NCI-H446 (cell line): ENCODE measurements around the gene ZNF135.

ENCODE experiments used
- DNase-seq, 2 experiments: peaks; one replicate each; lab custom pipeline; 2025; lab: John Stamatoyannopoulos, UW

Gene ZNF135

DNA sequence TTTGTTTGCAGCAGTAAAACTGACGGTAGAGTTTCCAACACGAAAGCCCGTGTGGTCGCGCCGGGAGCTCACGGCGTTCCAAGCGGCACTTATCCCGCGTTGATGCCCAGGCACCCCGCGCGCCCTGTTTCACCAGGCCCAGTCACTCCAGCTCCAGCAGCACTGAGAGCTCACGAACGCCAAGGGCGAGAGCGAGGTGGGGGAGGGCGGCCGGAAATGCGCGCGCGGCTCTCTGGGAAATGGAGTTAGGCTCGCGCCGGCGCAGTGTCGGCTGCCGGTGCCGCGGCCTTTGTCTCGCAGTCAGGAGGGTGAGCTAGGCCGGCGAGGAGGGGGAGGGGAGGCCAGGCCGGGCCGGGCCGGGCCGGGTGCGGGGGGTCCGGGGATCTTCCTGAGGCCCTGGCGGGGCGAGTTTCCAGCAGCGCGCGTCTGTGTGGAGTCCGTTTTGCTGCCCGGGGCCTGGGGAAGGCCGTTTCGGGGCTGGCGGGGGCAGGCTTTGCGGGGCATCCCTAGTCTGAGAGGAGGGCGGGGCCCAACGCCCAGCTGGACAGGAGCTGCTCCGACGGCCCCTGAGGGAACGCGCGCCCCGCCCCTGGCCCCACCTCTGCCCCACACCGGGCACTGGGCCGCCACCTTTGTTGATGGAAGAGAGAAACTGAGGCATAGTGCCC is at the start of gene ZNF135:
TSS of gene ZNF135 (plus strand) at position 280 of the 668 bp plus-strand sequence. CDS start 721 bp downstream, outside the sequence.
- DNase-seq = no peak

DNA sequence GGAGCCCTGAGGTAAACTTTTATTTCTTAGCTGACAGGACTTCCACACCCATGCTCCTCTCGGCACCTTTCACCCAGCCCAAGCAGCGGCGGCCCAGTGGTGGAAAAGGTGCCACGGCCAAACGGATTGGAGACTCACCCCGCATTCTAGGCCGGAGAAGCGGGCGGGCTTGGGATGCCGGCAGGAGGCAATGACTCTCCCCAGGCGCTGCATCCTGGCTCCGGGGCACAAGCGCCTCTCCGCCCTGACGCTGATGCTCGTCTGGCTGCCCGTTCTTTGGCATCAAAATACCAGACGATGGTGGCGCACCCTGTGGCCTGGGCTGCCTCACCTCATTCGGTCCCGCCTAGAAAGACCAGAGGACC is 49.8 kb upstream of the ZNF135 start:
- no peak for DNase-seq

DNA sequence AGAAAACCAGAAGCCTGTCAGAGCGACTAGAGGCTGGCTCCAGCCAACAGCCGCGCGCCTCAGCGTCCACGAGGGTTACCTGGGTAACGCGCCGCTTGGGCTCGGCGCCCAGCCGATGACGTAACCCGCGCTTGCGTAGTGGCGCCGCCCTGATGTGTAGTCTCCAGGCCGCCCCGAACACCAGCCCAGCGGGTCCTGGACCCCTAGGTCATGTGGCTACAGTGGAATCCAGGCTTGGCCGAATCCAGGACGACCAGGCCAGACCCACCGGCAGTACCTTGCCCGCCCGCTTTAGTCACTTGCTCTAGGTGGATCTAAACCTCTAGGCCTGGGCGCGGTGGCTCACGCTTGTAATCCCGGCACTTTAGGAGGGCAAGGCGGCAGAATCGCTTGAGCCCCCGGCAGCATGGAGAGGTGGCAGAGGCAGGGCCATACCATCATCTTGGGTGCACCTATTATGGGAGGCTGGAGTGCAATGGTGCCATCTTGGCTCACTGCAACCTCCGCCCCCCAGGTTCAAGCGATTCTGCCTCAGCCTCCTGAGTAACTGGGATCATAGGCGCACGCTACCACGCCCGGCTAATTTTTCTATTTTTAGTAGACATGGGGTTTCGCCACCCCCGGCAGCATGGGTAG is 49.3 kb upstream of the ZNF135 start:
- peak; percentile 26 to 78 for DNase-seq

DNA sequence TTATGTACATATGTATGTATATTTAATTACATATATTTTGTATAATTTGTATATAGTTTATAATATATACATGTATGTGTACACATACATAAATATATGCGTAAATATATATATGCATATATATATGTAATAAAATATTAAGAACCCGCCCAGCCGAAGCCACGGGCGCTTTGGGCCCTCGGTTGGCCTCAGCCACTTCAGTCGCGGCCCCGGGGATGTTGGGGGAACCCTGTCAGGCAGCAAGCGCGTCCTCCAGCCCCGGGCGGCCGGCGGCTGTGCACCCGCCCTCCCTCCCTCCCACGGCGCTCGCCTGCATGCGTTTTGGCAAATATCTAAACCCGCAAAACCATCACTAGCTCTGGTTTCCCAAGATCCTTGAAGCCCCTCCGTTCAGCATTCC is 48.6 kb upstream of the ZNF135 start:
- DNase-seq = no peak

DNA sequence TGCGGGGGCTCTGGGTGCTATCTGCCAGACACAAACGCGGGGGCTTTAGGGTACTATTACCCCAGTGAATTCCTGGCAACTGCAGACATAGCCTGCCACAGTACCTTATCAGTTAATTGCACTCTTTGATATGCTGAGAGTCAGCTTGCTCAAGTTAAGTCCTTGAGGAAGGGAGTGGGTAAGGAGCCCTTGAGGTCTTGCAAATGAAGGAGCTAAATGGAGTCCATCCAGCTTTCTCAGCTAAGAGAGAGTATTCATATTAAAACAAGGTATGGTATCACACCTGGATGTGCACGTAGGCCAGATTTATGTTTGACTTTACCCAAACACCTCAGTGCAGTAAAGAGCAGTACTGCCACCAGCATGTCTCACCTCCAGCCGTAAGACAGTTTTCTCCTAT is 44.9 kb upstream of the ZNF135 start:
- no peak for DNase-seq

DNA sequence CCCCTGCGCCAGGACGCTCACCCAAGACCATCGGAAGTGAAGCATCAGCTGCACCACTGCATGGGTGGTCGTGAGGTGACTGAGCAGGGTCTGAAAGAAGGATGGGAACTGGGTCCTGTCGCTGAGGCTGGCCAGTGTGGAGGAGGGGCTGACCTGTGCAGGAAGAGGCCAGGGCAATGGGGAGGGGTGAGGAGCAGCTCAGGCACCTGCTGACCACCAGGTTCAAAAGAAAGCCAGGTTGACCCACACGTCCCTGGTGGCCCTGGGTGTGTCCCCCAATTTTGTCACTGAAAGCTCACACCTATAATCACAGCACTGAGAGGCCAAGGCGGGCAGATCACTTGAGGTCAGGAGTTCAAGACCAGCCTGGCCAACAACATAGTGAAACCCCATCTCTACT is 39.0 kb upstream of the ZNF135 start:
- DNase-seq = no peak

DNA sequence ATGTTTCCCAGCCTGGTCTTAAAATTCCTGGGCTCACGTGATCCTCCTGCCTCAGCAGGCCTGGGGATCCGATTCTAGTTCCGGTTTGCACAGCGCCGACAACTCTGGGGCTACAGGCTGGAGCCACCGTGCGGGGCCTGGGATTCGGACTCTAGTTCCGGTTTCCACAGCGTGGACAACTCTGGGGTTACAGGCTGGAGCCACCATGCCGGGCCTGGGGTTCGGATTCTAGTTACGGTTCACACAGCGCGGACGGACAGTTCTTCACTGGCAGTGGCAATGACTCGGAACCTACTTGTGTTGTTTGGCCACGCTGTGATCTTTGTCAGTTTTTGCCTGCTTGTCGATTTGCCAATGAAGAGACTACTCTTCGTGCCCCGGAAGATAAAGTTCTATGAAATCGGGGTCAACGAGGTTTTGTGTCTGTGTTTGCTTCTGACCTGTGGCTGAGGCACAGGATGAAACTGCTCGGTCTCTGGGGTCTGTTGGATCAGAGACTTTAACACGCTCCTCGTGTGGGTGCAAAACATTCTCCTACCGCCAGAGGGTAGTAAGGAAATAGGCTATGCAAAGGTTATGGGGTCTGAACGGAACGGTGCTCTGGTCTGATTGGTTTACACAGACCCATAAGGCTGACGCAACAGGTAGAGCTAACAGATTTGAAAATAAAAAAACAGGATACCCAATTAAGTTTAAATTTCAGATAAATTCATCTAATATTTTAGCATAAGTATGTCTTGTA is 37.4 kb upstream of the ZNF135 start:
- no peak for DNase-seq

DNA sequence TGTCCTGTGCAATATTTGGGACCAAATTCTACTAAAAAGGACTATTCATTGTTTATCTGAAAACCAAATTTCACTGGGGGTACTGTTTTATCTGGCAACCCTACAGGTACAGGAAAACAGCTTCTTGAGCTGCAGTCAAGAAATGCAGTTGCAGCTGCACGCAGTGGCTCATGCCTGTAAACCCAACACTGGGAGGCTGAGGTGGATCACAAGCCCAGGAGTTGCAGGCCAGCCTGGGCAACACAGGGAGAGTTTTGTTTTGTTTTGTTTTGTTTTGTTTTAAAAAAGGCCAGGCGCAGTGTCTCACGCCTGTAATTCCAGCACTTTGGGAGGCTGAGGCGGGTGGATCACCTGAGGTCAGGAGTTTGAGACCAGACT is 36.8 kb upstream of the ZNF135 start:
- no peak for DNase-seq

DNA sequence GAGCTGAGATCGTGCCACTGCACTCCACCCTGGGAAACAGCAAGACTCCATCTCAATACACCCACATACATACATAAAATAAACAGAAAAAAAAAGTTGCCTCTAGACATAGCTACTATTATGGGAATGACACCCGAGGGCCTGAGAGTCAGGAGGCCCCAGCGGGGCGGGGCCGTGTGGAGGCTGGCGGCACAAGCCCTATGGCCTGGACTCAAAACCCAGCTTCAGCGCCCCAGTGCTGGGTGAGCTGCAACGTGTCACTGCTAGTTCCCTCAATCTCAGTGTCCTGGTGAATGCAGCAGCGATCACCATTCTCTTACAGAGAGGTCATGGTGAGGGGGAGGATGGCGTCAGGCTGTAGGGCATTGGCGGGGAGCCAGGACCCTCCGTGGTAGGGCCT is 34.4 kb upstream of the ZNF135 start:
- DNase-seq = no peak

DNA sequence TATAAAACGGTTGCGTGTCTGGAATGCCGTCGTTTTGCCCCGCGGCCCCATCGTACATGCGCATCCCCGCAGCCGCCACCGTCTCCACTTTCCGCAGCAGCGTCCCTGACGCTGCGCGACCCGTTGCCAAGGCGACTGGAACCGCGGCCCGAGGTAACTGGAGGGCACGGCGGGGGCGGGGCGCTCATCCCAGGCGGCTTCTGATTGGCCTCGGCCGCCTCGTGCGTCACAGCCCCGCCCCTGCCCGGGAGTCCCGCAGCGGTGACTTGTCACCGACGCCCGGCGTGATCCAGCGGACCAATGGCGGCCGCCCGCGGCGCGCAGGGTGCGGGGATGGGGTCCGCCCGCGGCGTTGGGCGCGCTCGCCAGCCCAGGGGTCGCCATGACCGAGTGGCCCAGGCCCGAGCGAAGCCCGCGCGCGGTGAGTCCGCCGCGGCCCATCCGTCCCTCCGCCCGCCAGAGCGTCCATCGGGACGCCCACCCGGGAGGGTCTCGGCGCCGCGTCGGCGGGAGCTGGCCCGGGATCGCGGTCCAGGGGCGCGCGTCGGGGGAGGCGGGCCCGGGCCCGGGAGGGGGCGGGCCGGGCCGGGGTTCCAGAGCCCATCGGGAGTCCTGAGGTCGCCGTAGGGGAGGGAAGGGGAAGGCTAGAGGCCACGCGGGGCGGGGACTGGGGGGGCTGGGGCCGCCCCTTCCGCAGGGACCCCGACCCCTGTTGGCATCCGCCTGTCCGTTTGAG is 25.2 kb upstream of the ZNF135 start, which contains the start of gene ZSCAN1:
TSS of gene ZSCAN1 (plus strand) at position 285 of the 736 bp plus-strand sequence. CDS start 3,812 bp downstream, outside the sequence.
- no peak for DNase-seq

DNA sequence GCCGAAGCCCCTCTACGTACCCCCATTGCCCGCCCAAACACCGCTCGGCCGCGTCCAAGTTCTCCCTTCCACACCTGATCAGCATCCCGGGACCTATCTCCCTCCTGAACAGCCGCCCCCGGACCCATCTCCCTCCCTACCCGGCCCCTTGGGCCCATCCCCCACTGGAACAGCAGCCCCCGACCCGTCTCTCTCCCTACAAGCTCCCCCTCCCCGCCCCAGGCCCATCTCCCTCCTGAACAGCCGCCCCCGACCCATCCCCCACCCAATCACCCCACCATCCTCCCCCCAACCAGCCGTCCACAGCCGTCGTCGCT is 24.6 kb upstream of the ZNF135 start:
- no peak for DNase-seq

DNA sequence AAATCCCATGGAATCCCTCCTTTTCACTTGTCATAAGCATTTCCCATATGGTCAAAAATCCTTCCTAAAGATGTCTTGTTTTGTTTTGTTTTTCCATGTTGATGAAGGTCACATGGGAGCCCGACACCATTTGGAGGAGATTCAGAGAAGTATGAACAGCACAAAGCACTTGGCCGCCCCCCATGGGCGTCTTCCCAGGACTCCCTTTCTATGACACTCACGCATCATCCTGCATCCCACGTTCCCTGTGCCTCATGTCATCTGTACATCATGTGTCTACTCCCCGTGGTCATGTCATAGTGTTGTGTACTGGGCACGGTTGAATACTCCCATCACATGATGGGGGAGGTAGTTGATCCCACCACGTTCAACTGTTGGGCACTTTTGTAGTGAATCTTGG is 23.2 kb upstream of the ZNF135 start:
- no peak for DNase-seq

DNA sequence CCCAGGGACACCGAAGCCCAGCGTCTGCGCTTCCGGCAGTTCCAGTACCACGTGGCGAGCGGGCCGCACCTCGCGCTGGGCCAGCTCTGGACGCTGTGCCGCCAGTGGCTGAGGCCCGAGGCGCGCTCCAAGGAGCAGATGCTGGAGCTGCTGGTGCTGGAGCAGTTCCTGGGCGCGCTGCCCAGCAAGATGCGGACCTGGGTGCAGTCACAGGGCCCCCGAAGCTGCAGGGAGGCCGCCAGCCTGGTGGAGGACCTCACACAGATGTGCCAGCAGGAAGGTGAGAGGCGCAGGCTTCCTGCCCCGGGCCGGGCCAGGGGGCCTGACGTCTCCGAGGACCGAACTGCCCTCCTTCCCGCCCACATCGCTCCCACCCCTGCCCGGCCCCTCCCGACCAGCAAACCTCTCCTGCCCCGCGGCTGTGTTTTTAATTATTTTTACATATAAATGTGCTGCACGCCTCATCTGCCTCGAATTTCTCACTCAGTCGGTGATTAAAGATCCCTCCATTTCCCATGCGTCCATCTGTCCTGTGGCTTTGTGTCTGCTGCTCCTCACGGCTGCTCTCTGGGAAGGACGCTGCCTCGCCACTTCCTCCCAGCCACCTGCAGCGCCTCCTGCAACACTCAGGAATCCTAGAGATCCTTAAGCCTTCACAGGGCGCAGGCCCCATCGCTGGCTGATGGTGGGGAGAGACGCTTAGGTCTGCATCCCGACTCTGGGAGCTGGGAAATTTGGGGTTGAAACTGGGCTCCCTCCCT is 21.0 kb upstream of the ZNF135 start:
- no peak for DNase-seq

DNA sequence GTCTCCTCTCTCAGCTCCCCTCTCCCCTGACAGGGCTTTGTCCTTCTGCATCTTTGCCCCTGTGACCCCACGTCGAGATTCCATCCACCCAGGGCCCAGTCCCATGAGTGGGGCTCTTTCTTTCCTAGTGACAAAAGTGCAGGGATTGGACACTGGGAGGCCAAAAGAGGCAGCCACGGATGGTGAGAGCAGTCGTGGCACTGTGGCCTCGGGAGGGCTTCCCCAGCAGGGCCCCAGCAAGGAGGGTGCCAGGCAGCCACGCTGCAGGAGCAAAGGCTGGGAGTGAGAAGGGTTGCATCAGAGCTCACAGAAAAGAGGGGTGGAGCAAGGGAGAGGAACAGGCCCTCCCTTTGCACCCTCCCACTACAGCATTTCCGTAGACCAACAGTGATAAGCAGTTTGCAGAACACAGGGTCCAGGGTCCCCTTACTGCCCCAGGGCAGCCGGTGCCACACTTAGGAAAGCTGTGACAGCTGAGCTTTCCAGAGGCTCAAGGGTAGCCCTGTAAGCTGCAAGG is 20.3 kb upstream of the ZNF135 start:
- DNase-seq = no peak

DNA sequence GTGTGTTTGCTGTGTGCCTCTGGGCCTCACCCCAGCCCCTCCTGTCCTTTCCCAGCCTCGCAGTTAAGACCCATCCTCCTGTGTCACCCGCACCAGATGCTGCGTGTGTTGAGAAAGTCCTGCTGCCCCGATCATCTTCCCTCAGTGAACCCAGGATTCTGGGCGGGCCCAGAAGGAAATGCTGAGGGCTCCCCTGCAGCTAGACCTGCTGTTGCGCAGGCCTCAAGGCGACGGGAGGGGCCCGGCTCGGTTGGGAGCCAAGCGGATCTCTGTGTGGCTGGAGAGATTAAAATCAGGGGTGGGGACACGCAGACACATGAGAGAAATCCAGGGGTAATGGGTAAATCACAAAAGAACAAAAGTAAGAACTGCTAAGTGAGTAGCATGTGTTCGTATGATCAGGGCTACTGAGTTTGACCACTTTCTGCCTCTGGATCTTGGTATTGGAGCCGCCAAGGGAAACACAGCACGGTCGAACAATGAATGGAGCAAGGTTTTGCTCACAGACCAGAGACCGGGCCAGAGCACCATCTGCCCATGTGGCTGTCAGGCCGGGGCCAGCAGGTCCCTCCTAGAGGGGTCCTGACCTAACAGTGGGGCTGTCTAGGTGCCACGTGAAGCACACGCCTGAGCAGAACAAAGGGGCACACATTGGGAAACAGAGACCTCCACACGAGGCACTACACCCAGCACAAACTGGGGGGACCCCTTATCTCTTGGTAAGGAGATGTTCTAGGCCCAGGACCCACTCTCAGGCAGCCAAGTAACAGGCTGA is 18.1 kb upstream of the ZNF135 start:
- DNase-seq = no peak

DNA sequence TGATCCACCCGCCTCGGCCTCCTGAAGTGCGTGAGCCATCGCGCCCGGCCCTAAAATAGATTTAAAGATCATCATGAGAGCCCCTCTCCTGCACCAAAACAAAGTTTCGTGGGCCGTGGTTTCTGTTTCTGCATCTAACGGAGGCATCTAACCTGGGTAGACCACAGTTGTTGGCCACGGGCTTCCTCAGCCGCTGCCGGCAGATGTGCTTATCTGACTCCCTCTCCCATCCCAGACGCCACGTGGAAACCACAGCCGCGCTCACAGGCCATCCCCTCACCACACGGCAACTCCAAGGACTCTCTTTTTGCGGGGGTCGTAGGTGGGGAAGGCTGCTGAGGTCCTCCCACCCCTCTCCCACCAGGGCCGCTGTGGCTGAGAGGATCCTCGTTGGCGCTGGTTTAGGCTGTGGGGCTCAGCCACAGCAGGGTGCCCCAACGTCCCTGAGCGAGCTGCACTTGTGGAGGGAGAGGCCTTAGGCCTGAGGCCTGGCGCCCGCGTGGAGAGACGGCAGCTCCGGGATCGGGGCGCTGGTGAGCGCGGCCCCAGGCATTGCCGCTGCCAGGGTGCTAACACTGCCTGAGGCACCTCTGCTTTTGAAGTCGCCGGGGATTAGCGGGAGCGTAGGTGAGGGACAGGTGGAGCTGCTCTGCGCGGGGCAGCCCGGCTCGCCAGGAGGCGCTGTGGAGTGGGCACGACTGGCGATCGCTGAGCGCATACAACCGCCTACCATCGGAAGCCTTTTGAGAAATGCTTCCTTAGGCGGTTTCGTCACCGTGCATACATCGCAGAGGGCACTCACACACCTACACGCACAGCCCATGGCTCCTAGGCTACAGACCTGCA is 16.4 kb upstream of the ZNF135 start:
- DNase-seq = no peak

DNA sequence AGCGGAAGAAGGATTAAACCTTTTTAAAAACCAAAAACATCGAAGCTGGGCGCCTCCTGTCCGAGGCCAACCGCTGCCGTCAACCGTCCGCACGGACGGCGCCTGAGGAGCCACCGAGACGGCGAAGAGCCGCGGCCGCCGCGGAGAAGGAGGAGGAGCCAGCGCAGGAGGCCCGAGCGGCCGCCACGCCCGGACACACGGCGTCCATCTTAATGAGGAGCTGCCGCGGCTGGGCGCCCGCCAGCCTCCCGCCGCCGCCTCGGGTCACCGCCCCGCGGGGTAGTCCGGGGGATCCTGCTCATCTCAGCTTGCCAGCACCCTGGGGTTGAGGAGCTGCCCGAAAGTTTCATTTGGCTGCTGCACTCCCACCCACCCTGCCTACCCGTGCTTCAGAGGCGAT is 14.7 kb upstream of the ZNF135 start:
- no peak for DNase-seq

DNA sequence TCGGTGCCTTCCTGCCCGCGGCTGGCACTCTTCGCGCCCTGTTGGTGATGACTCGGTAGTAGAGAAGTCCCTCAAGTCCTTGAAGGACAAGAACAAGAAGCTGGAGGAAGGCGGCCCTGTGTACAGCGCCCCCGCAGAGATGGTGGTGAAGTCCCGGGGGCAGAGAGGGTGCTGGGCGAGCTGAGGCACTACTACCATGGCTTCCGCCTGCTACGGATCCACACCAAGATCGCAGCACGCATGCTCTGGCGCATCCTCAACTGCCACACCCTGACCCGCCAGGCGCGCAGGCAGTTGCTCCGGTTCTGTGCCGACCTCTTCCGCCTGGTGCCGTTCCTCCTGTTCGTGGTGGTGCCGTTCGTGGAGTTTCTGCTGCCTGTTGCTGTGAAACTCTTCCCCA is 14.2 kb upstream of the ZNF135 start:
- no peak for DNase-seq

DNA sequence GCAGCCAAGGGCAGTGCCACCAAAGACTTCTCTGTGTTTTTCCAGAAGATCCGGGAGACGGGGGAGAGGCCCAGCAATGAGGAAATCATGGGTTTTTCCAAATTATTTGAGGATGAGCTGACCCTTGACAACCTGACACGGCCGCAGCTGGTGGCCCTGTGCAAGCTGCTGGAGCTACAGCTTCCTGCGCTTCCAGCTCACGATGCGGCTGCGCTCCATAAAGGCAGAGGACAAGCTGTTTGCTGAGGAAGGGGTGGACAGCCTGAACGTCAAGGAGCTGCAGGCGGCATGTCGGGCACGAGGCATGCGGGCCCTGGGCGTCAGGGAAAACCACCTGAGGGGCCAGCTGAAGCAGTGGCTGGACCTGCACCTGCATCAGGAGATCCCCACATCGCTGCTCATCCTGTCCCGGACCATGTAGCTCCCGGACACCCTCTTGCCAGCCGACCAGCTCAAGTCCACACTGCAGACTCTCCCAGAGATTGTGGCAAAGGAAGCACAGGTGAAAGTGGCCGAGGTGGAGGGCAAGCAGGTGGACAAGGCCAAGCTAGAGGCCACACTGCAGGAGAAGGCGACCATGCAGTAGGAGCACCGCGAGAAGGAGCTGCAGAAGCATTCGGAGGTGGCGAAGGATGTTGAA is 13.6 kb upstream of the ZNF135 start:
- DNase-seq = no peak

DNA sequence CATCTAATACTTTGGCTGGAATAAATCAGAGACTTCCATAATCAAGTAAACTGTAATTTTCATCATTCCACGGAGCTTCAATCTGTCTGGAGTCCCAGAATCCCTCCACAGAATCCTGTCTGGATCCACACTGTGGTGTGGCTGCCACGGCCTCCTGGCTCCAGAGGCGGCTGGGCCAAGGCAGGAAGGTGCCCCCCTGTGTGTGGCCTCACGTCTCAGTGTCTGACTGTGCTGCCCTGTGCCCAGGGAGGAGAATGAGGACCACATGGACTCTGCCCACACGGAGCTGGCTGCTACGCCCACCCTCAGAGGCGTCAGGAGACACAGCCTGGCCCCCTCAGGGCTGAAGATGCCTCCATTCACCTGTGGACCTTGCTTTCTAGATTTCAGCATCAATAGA is 12.2 kb upstream of the ZNF135 start:
- no peak for DNase-seq
